HT1080 (cell line): ENCODE results near the gene SEZ6. TPM values are rescaled to one million over a fixed set of nuclear protein-coding genes. Genes with fewer than 3 reads are reported as not detected.

Experiments
- DNase-seq: peaks from one replicate; pipeline ENCODE4 v3.0.0-alpha.2; 2015; ENCODE audit warnings: low read depth
- total RNA-seq: library from RNA; depleted of rRNA; stranded (reverse); fragments of >200 nt; shearing (Covaris generic); gene quantifications from 2 replicates; pipeline ENCODE4 v1.2.3, GENCODE V29; 2014

Gene SEZ6
- total RNA-seq, 1 experiment from 2014 or later = not detected

- DNase-seq = no peak
These were observed 30.8 kb upstream of the SEZ6 start for GRCh38 chr17:29036584-29036983.

DNA sequence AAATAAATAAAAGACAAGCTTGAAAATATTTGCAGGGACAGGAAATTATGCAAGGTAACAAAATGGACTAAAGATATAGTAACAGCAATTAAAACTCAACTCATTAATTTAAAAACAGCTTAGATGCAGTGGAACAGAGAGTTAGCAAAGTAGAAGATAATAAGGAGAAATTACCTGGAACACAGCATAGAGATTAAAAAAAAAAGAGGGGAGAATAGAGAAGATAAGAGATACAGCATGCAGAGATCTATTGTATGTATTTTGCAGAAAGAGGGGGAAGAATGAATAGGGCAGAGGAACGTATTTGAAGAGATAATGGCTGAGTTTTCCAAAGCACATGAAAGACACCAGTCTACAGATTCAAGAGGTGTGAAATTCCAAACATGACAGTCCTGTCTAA is 28.7 kb upstream of the SEZ6 start:
- DNase-seq = no peak

DNA sequence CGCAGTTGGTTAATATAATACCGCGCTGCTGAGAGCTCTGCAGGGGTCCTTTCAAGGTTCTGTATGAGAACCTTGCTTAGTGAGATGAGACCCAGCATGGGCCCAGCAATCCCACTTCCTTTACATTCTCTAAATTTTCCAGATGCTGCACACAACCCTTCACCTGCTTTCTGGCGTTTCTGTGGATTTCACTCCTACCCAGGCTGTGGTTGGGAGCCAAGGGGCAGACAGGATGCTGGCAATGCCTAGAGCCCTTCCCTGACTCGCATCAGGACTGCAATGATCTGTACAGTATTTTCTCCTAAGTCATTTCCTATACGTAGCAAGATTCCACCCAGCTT is 27.0 kb upstream of the SEZ6 start:
- peak; percentile 25 for DNase-seq

- DNase-seq = no peak
These were observed 26.4 kb upstream of the SEZ6 start for GRCh38 chr17:29032013-29032856.

DNA sequence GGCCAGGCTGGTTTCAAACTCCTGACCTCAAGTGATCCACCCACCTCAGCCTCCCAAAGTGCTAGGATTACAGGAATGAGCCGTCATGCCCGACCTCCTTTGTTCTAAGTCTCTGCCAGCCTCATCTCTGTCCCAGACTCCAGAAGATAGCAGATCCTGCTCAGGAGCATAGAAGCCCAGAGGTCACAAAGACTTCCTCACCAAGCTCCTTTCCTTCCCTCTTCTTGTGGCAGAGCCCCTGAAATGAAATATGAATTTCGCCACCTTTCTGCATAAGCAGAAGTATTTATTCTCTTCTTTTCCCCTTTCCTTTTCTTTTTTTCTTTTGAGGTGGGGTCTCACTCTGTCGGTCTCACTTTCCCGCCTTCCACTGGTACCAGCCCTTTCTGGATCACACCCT is 25.7 kb upstream of the SEZ6 start:
- no peak for DNase-seq

DNA sequence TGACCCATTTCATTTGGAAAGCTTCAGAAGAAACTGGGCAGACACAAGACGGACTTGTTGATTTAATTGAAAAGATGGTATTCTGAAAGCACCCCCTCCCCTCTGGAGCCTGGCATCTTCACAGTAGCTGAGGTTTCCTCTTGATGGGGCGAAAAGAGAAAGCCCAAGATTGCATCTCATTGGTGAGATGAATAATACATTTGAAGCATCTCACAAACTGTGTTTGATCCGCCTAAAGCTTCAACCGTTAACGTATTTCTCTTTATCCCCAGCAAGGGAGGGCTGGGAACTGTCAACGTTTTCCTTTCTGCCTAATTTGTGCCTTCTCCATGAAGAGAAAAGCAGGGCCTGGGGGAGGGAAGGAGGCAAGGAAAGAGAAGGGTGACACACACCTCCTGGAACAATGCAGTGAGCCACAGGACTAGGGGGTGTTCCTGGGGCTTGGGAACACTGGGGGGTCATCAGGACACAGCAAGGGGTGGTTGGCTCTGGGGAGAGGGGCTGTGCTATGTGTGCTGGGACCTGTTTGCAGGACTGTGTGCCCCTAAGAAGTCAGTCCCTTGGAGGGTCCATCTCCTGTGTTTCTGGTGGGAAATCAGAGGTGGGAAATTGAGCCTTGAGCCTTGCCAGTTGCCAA is 18.6 kb upstream of the SEZ6 start:
- DNase-seq = no peak

DNA sequence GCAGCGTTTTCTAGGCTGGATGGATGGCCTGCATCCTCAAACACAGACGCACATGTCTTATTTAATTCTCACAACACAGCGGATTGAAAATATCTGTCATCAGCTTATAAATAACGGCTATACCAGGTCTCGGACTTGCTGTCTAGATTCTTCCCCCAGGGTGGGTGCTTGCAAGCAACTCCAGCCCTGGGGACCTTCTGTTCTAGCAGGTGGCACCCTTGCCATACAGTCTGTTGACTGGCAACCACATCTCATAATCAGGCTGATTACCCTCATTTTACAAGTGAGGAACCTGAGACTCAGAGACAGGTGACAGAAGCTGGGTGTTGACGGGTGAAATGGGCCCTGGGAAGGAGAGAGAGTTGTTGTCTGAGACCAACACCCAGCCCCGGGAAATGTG is 16.2 kb upstream of the SEZ6 start:
- DNase-seq = no peak

GRCh38 chr17:29021226-29021625 is 15.4 kb upstream of the SEZ6 start:
- DNase-seq = no peak

GRCh38 chr17:29020576-29020975 is 14.7 kb upstream of the SEZ6 start:
- DNase-seq = no peak

- DNase-seq = no peak
These were observed 13.8 kb upstream of the SEZ6 start for GRCh38 chr17:29019475-29020181.

- no peak for DNase-seq
These were observed 13.1 kb upstream of the SEZ6 start for GRCh38 chr17:29018788-29019474.

DNA sequence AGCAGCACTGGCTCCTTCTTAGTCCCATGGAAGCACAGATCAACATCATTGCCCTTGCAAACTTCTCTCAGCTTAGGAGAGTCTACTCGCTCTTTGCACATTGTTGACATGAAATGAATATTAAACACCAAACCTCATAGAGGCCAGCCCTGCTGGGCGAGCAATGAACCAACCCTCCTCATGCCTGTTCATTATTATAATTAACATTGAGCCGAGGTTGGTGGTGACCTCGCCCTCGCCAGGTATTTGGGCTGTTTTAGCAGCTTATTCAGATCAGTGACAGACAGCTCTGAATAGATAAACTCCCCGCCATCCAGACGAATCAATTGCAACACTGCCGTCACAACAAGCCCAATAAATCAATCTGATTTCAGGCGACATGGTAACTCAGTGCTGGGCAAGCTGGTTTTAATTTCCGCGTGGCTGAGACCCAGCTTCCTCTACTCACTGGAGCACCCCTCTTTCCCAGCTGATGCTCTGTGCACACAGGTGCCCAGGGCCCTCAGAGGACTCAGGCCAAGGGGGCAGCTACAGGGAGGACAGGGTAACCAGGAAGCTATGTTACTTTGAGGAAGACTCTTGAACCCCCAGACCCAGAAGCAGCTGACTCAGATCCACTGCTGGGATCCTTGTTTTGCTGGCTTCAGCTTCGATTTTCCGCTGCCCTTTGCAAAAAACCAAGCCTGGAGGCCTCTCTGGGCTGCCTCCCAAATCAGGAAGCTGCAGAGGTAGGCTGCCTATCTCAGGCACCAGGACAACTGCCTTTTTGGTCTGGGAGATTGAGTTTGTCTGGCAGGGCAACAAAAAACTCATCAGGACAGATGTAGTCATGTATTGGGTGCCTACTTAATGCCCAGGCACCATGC is 10.7 kb upstream of the SEZ6 start:
- no peak for DNase-seq

- no peak for DNase-seq
These were observed 8.9 kb upstream of the SEZ6 start for GRCh38 chr17:29014716-29015115.

- DNase-seq = no peak
These were observed 6.7 kb upstream of the SEZ6 start for GRCh38 chr17:29012535-29012934.

- DNase-seq = no peak
These were observed 4.8 kb upstream of the SEZ6 start for GRCh38 chr17:29010586-29010985.

- DNase-seq = no peak
These were observed 4.3 kb upstream of the SEZ6 start for GRCh38 chr17:29010129-29010528.

- no peak for DNase-seq
These were observed 2.8 kb upstream of the SEZ6 start for GRCh38 chr17:29008591-29008990.

GRCh38 chr17:29007860-29008455 is 2.1 kb upstream of the SEZ6 start:
- peak; percentile 92 for DNase-seq

DNA sequence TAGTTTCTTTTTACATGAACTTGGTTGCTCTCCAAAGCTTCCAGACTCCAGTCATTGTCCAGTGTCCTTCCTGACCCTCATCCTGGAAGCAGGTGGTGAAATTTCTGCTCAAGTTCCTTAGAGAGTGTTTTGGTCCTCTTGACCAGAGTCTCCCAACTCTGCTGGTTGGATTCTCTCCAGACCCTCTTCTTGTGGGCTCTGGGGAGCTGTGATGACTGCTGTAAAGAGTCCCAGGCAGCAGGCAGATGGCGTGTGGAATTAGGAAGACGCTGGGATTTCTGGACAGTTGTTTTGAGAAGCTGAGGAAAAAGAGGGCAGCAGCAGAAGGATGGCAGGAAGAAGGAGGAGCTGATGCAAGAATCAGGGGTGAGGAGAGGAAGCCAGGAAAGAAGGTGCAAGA is 1.6 kb upstream of the SEZ6 start:
- DNase-seq = no peak

DNA sequence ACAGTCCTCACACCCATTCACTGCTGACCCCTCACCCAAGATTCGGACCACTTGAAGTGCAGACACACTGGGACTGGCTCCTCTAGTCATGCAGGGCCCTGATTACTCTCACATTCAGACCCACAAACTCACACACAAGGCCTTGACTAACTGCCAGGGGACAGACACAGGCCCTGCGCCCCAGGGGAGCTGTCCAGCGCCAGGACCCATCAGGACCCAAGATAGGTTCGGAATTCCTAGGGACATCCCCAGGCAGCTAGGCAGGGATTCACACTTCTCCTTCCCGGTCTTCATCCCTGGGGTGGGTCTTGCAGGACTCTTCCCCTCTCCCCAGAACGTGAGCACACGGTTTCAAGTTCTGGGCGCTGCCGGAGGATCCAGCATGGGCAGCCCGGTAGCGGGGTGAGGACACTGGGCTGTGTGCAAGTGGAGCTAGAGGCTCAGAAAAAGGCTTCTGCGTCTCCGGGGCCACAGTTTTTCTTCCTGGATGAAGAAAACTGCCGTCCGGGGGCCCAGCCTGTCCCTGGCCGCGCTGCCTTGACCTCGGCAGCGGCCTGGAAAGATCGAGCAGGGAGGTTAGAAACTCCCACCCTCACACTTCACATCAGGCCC is 1.6 kb downstream of the SEZ6 start:
- no peak for DNase-seq
